ENCODE data around the gene ATP5F1D.
A peak's percentile ranks its signal among the peaks of the same experiment; 100 is the strongest.

ATP5F1D gene

DNA sequence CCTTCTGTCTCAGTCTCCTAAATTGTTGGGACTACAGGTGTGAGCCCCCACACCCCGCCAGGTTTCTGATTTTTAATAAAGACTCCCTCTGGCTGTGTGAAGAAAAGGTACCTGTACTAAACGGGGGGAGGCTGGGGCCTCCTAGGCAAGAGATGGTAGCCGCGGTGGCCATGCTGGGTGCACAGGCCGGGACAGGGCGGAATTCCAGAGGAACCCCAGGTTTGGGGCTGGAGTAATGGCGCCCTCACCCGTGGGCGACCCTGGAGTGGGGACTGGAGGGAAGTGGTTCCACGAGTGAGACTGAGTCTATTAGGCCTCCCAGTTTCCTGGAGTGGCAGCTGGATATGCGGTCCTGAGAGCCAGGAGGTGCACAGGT lies 2.1 kb upstream of the ATP5F1D start:
- no peak overlapping the region for H2AFZ ChIP-seq
- H3K4me1 ChIP-seq, result peaks cover 21% of the 10 kb centered on the region
- H3K79me2 ChIP-seq, result no peaks in the 10 kb centered on the region
- H3K4me2 ChIP-seq (ENCODE audit: low read length), result no peak overlapping the region
- TF ChIP-seq, protein P1, sequence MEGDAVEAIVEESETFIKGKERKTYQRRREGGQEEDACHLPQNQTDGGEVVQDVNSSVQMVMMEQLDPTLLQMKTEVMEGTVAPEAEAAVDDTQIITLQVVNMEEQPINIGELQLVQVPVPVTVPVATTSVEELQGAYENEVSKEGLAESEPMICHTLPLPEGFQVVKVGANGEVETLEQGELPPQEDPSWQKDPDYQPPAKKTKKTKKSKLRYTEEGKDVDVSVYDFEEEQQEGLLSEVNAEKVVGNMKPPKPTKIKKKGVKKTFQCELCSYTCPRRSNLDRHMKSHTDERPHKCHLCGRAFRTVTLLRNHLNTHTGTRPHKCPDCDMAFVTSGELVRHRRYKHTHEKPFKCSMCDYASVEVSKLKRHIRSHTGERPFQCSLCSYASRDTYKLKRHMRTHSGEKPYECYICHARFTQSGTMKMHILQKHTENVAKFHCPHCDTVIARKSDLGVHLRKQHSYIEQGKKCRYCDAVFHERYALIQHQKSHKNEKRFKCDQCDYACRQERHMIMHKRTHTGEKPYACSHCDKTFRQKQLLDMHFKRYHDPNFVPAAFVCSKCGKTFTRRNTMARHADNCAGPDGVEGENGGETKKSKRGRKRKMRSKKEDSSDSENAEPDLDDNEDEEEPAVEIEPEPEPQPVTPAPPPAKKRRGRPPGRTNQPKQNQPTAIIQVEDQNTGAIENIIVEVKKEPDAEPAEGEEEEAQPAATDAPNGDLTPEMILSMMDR (IDR thresholded peaks at IDR 0.05), result no peak
- no peak overlapping the region for H3K4me3 ChIP-seq (ENCODE audit: low read depth, low read length)
- no peaks in the 10 kb centered on the region for H3K36me3 ChIP-seq (ENCODE audit: control insufficient read depth, insufficient read depth, low read length)
- H3K27me3 ChIP-seq (ENCODE audit: control insufficient read depth, insufficient read depth, low read length), result no peaks in the 10 kb centered on the region
- no peak overlapping the region for H3K9ac ChIP-seq
- H3K9me3 ChIP-seq (ENCODE audit: control insufficient read depth, low read length), result no peaks in the 10 kb centered on the region
- H3K27ac ChIP-seq, result no peak overlapping the region

DNA sequence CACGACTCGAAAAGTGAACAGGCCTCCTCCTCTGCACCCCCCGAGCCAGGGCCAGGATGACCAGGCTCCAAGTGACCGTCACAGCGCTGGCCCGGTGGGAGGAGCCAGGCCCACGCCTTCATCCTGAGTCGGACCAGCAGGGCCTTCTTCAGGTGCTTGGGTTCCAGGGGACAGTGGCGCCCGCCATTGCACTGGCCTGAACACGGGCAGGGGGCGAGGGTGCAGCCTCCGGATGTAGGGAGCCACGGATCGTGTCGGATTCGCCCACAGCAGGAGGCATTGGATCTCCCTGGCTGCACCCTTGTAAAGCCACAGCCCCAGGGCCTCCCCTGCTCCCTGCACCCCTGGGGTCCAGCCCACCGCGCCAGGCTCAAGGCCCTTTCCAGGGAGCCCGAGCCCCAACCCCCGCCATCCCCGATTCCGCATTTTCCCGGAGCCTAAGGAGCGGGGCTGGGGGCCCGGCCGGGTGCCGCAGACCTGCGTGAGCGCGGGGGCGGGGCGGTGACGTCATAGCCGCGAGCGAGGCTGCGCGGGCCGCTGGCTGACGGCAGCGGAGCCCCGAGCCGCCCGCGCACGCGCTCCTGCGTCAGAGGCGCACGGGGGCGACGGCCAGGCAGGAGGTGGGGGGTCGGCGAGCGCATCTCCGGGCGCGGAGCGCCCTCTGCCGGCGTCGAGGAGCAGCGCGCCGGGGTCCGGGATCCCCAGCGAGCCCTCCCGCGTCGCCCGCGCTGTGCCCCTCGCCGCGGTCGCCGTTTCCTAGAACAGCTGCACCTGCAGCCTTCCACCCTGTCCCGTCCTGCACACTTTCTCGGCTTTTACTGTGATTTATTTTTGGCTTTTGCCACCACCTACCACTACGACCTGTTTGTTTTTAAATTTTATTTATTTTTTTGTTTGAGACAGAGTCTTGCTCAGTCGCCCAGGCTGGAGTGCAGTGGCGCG lies 1.5 kb upstream of the ATP5F1D start:
- H2AFZ ChIP-seq, result peak overlapping the region; percentile 80
- H3K4me1 ChIP-seq, result peaks cover 26% of the 10 kb centered on the region

DNA sequence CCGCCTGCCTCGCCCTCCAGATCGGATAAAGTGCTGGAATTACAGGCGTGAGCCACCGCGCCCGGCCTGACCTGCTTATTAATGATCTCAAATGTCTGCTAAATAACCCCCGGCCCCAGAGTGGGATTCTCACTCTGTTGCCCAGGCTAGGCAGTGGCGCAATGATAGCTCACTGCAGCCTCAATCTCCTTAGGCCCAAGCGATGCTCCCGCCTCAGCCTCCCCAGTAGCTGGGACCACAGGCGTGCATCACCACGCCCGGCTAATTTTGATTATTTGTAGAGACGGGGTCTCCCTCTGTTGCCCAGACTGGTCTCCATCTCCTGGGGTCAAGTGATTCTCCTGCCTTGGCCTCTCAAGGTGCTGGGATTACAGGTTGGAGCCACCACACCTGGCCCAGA lies 626 bp upstream of the ATP5F1D start:
- H3K27ac ChIP-seq, result no peak overlapping the region
- peak overlapping the region; percentile 80 for H2AFZ ChIP-seq
- H3K4me3 ChIP-seq (ENCODE audit: low read depth, low read length), result peak overlapping the region; percentile 85
- peak overlapping the region; percentile 79 for H3K4me2 ChIP-seq (ENCODE audit: low read length)
- no peaks in the 10 kb centered on the region for H3K36me3 ChIP-seq (ENCODE audit: control insufficient read depth, insufficient read depth, low read length)
- TF ChIP-seq, protein P1 (IDR thresholded peaks at IDR 0.05), result no peak
- H3K27me3 ChIP-seq (ENCODE audit: control insufficient read depth, insufficient read depth, low read length), result no peaks in the 10 kb centered on the region
- no peak overlapping the region for H3K9ac ChIP-seq
- H3K4me1 ChIP-seq, result peaks cover 30% of the 10 kb centered on the region
- no peaks in the 10 kb centered on the region for H3K79me2 ChIP-seq
- H3K9me3 ChIP-seq (ENCODE audit: control insufficient read depth, low read length), result no peaks in the 10 kb centered on the region

More for the DNA sequence above, 1.5 kb upstream of the ATP5F1D start:
- no peak overlapping the region for H3K9ac ChIP-seq
- H3K27me3 ChIP-seq (ENCODE audit: control insufficient read depth, insufficient read depth, low read length), result no peaks in the 10 kb centered on the region
- peak overlapping the region; percentile 55 for H3K4me2 ChIP-seq (ENCODE audit: low read length)
- no peak overlapping the region for H3K4me3 ChIP-seq (ENCODE audit: low read depth, low read length)
- TF ChIP-seq, protein P1 (IDR thresholded peaks at IDR 0.05), result peak; percentile 81
- peak overlapping the region; percentile 72 for H3K27ac ChIP-seq
- H3K79me2 ChIP-seq, result no peaks in the 10 kb centered on the region
- no peaks in the 10 kb centered on the region for H3K9me3 ChIP-seq (ENCODE audit: control insufficient read depth, low read length)
- no peaks in the 10 kb centered on the region for H3K36me3 ChIP-seq (ENCODE audit: control insufficient read depth, insufficient read depth, low read length)

DNA sequence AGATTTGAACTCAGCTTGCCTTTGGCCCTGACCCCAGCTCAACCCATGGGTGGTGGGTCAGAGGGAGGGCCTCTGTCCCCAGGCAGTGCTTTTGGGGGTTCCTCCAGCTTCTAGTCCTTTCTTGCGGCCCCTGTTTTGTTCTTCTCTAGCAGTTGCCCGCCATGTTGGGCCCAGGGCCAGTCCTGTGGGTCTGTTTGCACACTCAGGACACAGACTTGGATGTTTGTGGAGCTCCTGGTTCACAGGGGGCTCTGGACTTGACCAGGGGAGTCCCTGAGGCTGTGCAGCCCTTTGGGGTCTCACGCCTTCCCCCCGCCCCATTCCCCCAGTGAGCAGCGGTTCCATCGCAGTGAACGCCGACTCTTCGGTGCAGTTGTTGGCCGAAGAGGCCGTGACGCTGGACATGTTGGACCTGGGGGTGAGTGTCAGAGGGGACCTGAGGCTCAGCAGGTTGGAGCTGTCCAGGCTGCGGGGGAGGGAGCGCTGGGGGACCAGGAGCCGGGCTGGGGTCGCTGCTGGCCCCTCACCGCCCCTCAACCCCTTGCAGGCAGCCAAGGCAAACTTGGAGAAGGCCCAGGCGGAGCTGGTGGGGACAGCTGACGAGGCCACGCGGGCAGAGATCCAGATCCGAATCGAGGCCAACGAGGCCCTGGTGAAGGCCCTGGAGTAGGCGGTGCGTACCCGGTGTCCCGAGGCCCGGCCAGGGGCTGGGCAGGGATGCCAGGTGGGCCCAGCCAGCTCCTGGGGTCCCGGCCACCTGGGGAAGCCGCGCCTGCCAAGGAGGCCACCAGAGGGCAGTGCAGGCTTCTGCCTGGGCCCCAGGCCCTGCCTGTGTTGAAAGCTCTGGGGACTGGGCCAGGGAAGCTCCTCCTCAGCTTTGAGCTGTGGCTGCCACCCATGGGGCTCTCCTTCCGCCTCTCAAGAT lies 2.5 kb downstream of the ATP5F1D start:
- H3K9me3 ChIP-seq (ENCODE audit: control insufficient read depth, low read length), result no peaks in the 10 kb centered on the region
- H3K4me2 ChIP-seq (ENCODE audit: low read length), result peak overlapping the region; percentile 59
- H3K4me1 ChIP-seq, result peaks cover 40% of the 10 kb centered on the region
- H3K27ac ChIP-seq, result peak overlapping the region; percentile 98
- H3K4me3 ChIP-seq (ENCODE audit: low read depth, low read length), result peak overlapping the region; percentile 39
- no peaks in the 10 kb centered on the region for H3K79me2 ChIP-seq
- TF ChIP-seq, protein P1 (IDR thresholded peaks at IDR 0.05), result peak; percentile 98
- no peaks in the 10 kb centered on the region for H3K36me3 ChIP-seq (ENCODE audit: control insufficient read depth, insufficient read depth, low read length)
- no peak overlapping the region for H2AFZ ChIP-seq
- no peaks in the 10 kb centered on the region for H3K27me3 ChIP-seq (ENCODE audit: control insufficient read depth, insufficient read depth, low read length)
- H3K9ac ChIP-seq, result peak overlapping the region; percentile 63
